Suppressor macrophage treated with lipopolysaccharide for 4 hours (primary cell): ENCODE measurements around the gene SET.

Experiments used
- DNase-seq: peaks from one replicate; pipeline ENCODE4 v3.0.0-alpha.2; 2020

SET gene

GRCh38 chr9:128732576-128732975 lies 43.6 kb downstream of the SET start:
- DNase-seq, result no peak

DNA sequence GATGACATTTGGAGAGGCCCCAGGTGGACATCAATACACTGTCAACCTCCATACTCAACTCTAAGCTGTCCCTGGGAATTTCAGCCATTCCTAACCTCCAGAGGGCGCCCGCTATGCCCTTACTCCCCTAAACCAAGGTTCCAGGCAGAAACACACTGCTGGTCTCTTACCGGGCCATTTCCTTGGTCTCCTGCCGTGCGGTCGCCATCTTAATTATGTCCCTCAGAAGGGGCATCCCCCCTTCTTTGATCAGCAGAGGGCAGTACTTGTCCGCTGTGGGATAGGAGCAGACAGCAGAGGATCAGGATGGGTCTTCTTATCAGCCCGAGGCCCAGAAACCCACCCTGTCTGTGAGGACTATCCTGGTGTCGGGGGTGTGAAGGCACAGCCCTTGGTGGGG lies 44.2 kb downstream of the SET start:
- DNase-seq, result peak; percentile 71

- DNase-seq, result no peak
Observed at GRCh38 chr9:128735373-128735772, 46.4 kb downstream of the SET start.

GRCh38 chr9:128742401-128742800 lies 53.4 kb downstream of the SET start:
- DNase-seq, result no peak

DNA sequence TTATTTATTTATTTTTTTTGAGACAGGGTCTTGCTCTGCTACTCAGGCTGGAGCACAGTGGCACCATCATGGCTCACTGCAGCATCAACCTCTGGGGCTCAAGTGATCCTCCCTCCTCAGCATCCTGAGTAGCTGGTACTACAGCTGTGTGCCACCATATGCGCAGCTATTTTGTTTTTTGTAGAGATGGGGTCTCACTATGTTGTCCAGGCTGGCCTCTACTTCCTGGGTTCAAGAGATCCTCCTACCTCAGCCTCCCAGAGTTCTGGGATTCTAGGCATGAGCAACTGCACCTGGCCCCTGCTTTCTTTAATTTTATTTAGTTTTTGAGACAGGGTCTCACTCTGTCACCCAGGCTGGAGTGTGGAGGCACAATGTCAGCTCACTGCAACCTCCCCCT lies 54.4 kb downstream of the SET start:
- no peak for DNase-seq
